NCI-H460 (cell line): ENCODE results near the gene RBSN. TPM values are rescaled to one million over a fixed set of nuclear protein-coding genes. Genes with fewer than 3 reads are reported as not detected.
"Not testable (repeated sequence)": the region's sequence is repeated elsewhere in the genome, so short reads cannot be mapped to it uniquely, and the experiment has no call there.

Experiments
- DNase-seq: peaks from one replicate; pipeline ENCODE4 v3.0.0-alpha.2; 2016; ENCODE audit warnings: low read depth; ENCODE audit errors: extremely low read depth
- polyA plus RNA-seq: library from polyadenylated mRNA; depleted of rRNA; stranded (reverse); fragments of >200 nt; gene quantifications from 2 replicates; pipeline ENCODE4 v1.2.3, GENCODE V29; 2014; cell fraction: nucleus; rRNA removed
- total RNA-seq: library from RNA; depleted of rRNA; stranded (reverse); fragments of >200 nt; shearing (Covaris generic); gene quantifications from 2 replicates; pipeline ENCODE4 v1.2.3, GENCODE V29; 2014; rRNA removed

The RBSN gene
- total RNA-seq, result 15.2 and 20.7 TPM in 2 replicates
- polyA plus RNA-seq, result 10.0 and 11.0 TPM in 2 replicates

DNA sequence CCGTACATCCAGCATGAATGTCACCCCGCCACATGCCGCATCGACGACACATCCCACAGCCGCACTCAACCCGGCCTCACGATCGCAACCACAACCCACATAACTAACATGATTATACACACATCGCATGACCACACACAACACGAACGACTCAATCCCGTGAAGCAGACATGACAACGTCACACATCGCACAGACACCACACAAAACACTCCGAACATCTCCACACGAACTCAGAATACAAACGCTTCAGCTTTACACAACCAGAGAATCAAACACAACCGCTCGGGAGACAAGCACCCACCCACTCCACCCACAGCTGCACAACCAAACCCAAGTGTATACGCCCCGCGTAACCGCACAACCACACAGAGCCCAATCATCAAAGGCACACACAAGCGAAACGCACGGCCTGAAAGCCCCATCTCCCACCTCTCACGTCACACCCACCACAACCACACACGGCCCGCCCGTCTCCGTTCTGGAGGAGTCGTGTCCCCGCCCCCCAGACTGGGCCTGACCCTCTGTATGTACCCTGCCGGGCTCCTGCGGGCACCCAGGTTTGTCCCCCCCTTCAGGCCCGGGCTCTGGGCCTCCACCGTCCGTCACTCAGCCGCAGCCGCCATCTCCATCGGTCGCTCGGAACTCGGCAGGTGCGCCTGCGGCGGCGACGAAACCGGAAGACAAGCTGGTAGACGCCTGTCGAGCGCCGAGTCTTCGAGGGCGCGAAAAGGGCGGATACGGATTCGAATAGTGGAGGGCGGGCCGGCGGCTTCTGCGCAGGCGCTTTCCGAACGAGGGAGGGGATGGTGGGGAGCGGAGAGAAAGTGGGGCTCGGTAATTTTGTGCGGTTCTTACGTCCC is at the start of gene RBSN:
TSS of gene RBSN (minus strand) at position 646 of the 861 bp plus-strand sequence. CDS start 3,028 bp downstream, outside the sequence.
- DNase-seq, result peak; percentile 90

DNA sequence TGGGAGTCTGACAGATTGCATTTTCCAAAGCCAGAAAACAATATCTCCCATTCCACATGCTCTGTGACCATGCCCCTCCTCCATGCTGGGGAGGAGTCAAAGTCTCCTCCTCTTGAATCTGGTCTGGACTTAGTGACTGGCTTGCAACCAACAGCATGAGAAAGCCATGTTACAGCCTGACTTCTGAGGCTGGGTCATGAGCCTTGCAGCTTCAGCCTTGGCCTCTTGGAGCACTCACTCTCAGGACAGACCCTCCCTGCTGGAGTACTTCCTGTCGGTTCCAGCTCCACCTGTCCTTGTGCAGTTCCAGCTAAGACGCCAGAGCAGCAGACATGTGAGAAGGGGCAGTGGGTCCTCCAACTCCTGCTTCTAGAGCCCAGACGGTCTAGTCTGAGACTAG is 49.7 kb upstream of the RBSN start:
- DNase-seq, result no peak

DNA sequence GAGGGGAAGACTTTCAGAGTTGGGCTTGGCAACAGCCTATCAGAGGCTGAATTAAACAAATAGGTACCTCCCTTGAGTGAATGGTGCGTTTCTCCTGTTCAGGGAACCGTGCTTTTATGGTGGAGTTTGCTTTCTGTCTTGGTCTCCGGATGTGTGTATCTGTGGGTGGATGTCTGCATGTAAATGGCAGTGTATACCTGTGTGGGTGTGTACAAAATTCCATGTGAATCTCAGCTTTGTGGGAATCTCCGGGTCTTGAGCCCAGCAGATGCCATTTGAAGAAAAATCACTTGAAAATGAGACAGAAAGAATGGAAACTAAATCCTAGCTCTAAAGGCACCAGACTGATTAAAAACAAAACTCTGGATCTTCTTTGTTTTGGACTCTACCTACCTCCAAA is 37.9 kb upstream of the RBSN start:
- not testable (repeated sequence) for DNase-seq

DNA sequence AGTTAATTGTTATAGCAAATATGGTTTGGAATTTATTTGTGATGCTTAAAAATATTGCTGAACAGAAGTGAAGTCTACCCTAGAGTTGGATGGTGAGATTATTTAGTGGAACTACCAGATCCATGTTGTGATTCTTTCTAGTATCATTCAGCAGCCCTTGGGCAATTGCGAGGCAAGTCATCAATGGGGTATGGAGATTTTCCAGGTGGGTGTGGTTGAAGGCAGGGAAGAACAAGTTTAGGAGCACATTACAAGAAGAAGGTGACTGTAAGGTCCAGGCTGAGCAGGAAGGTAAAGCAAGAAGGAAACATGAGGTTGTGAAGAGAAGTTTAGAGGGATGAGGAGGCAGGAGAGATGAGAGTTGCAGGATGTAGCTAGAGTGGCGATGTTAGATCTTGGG is 36.0 kb upstream of the RBSN start:
- not testable (repeated sequence) for DNase-seq

DNA sequence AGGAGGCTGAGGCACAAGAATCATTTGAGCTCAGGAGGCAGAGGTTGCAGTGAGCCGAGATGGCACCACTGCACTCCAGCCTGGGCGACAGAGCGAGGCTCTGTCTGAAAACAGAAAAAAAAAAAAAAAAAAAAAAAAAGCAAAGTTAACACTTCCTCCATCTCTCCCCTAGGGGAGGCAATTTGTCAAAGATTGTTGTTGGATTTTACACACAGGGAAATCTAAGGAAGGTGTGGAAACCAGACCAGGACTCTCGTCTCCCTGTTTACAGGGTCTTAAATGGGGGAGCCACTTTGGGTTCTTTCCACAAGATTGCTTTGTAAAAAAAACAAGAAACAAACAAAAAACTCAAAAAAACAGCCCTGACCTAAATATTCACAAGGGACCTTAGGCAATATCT is 29.5 kb upstream of the RBSN start:
- DNase-seq, result not testable (repeated sequence)

DNA sequence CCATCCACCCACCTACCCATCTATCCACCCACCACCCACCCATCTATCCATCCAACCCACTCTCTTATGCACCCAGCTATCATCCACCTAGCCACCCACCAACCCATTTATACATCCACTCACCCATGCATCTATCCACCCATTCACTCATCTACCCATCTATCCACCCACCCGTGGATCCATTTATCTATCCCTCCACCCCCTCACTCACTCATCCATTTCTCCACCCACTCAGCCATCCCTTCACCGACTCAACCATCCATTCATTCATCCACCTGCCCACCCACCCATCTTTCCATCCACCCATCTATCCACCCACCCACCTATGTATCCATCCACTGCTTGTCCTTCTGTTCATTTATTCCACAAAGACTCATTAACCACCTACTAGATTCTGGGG is 28.0 kb upstream of the RBSN start:
- not testable (repeated sequence) for DNase-seq

DNA sequence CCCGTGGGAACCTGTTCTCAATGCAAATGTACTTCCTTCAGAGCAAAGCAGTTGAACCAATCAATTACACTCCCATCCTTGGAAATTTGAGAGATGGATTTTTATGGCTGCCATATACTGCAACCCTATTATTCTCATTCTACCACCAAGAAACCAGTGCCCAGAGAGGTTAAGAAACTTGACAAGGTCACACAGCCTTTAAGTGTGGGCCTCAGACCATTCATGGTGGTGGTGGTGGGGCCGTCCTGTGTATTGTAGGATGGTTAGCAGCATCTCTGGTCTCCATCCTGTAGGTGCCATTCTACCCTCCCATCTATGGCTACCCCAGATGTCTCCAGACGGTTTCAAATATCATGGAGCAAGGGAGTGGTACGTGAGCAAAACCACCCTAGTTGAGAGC is 23.4 kb upstream of the RBSN start:
- no peak for DNase-seq

- no peak for DNase-seq
Observed at GRCh38 chr3:15121936-15122335, 23.0 kb upstream of the RBSN start.

GRCh38 chr3:15120986-15121385 is 22.0 kb upstream of the RBSN start:
- DNase-seq, result no peak

GRCh38 chr3:15117011-15117410 is 18.1 kb upstream of the RBSN start:
- DNase-seq, result no peak

DNA sequence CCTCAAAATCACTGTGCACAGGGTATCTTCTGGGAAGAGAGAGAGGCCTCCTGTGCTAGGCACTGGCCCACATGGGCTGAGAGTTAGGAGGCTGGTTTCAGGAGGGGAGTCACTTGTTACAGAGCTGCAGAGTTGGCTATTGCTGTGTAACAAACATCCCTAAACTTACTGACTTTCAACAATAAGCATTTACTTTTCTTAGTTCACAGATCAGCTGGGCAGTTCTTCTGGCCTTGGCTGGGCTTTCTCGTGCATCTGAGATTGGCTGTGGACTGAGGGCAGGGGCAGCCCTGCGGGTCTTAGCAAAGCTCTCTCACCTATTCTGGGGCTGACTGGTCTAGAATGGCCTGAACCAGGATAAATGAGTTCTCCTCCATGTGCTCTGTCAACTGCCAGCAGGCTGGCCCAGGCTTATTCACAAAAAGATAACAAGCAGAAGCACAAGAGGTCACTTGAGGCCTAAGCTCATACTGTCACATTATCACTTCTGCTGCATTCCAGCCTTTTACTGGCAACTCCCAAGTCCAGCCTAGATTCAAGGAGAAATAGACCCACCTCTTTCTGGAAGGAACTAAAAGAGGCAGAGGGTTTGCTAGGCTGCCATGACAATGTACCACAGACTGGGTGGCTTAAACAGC is 17.2 kb upstream of the RBSN start:
- DNase-seq, result no peak

GRCh38 chr3:15114466-15115358 is 15.8 kb upstream of the RBSN start:
- no peak for DNase-seq

GRCh38 chr3:15113884-15114283 is 14.9 kb upstream of the RBSN start:
- DNase-seq, result no peak

- no peak for DNase-seq
Observed at GRCh38 chr3:15113471-15113870, 14.5 kb upstream of the RBSN start.

GRCh38 chr3:15112011-15112410 is 13.1 kb upstream of the RBSN start:
- DNase-seq, result no peak

DNA sequence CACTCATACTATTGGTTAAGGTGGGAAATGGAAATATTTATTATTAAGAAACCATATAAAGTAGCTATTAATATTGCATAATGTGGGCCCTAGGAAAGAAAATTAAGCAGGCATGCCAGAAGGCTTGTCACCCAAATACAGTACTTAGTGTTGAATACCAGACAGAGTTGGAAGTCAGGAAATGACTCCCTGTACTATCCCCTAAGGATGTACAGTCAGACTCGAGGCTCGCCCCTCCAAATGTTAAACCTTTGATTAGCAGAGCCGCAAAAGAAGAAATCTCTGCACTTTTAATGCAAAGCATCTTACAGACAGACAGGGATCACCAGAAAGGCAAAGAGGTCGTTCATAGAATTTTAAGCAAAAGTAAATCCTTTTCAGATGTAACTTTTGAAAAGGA is 11.3 kb upstream of the RBSN start:
- no peak for DNase-seq

GRCh38 chr3:15108869-15109268 is 9.9 kb upstream of the RBSN start:
- DNase-seq, result no peak

GRCh38 chr3:15108082-15108545 is 9.2 kb upstream of the RBSN start:
- DNase-seq, result peak; percentile 59

DNA sequence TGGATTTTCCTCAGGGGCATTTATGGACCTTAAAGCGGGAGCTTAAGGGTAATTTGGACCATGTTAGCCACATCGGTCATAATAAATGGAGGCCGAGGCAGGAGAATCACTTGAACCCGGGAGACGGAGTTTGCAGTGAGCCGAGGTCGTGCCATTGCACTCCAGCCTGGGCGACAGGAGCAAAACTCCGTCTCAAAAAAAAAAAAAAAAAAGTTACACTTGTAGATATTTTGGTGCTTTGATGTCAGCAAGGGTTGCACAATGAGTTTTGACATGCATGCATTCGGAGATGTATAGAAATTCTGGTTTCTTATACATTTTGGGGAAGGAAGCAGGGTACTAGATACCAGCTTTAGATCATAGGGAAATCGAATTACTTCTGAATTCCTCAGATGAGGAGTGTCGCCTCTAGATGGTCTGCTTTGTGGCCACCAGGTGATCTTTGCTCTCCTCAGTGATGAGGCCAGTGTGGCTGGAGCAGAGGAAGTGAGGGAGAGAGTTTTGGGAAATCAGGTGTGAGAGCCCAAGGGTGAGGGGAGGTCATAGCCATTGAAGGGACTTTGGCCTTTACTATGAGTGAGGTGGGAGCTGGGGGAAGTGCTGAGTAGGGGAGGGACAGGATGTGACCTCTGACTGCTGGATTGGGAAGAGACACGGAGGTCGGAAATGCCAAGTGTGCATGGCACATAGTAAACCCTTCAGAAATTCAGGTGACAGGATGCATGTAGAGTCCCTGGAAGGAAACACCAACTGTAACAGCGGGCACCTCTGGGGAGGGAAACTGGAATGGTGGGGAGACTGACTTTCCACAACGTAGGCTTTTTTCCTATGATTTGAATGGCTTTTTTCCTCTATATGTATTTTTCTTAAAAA is 8.4 kb upstream of the RBSN start:
- no peak for DNase-seq

GRCh38 chr3:15102836-15103235 is 3.9 kb upstream of the RBSN start:
- DNase-seq, result peak; percentile 68
